Stimulated activated CD8-positive, alpha-beta memory T cell treated with anti-CD3 and anti-CD28 coated beads, Interleukin-7, amount 100 ng/mL, for 4 hours (primary cell): Measurements from ENCODE around the gene NAXE.
"Not testable (repeated sequence)": the region's sequence is repeated elsewhere in the genome, so short reads cannot be mapped to it uniquely, and the experiment has no call there.

Source experiments
- DNase-seq, 2 donors: peaks; one replicate each; pipeline ENCODE4 v3.0.0-alpha.2; 2020; ENCODE audit warnings: low read depth in 2 of 2

NAXE gene

DNA sequence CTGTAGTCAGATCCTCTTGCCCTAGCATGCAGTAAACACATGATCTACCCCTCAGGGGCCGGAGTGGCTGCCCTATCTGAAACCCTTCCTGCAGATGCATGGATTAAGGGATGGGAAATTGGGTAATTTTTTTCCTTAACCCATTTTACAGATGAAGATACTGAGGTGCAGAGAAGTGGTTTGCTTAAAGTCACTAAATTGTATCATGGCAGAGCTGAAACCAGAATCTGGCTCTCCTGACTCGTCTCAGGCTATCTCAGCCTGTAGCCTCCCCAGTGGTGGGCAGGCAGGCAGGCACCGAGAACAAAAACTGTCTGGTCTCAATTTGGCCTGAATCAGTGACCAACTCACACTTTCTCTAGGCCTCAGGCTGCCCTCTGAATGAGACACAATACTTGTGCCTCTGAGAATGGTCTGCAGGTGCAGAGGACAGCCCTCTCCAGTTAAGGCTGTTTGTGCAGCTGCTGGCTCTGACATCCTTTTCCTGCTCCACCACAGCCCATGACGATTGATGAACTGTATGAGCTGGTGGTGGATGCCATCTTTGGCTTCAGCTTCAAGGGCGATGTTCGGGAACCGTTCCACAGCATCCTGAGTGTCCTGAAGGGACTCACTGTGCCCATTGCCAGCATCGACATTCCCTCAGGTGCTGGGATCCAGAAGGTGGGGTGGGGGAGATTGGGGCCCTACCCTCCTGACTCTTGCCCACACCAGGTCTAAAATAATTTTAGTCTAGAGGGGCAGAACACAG, 1.5 kb downstream of the NAXE start:
- DNase-seq, result no peak

DNA sequence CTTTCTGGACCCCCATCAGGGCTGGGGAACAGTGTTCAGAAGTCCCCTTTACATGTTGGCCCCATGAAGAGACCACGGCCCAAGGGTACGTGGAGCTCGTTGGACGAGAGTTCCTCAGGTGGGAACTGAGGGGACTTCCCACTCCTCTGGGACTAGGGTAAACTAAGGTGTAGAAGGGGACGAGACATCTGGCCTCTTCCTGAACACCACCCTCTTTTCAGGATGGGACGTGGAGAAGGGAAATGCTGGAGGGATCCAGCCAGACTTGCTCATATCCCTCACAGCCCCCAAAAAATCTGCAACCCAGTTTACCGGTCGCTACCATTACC, 2.0 kb downstream of the NAXE start:
- DNase-seq, result no peak

DNA sequence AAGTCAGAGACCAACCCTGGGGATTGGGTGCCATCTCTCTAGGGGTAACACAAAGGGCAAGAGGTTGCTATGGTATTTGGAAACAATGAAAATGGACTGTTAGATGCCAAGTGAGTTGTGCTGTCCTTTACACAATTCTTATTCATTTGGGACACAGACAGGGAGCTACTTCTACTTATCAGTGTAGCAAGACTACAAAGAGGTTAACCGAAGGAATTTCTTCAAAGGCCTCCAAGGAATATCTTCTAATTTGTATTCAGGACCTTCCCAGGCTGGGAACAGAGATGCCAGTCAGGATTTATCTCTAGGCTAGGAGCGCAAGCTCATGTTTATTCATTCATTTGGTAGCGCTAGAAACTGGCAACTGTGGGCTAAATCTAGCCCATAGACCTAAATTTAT, 2.6 kb downstream of the NAXE start:
- no peak for DNase-seq

DNA sequence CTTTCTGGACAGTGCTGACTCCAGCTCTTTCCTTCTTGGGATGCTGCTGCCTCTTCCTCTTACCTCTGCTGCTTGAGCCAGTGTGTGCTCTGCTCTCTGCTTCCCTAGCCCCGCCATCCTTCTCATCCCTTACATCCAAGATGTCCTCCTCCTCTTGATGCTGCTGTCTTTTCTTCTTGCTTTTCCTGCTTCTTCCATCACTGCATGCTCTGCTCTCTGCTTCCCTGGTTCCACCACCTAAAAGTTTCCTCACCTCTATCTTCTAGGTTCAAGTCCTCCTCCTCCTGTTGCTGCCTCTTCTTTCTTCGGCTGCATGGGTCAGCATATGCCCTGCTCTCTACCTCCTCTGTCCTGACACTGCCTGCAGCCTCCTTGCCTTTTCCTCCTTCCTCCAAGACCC, 3.4 kb downstream of the NAXE start:
- DNase-seq, result no peak

DNA sequence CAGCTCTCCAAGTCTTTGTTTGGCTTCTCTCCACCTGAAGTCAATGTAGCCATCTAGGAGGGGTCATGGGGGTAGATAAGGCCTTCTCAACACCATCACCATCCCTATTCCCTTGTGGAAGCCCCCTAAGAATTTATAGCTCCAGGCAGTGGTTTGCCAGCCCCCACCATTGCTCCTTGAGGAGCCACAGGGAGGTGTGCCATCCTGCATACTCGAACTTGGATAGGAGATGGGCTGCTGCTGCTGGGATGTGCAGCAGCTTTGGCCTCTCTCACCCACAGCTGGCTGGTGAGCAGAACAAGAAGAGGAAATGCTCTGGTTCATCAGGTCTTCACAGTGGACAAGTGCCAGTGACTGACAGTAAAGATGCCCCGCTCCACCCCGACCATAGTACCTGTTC, 4.8 kb downstream of the NAXE start:
- no peak for DNase-seq

DNA sequence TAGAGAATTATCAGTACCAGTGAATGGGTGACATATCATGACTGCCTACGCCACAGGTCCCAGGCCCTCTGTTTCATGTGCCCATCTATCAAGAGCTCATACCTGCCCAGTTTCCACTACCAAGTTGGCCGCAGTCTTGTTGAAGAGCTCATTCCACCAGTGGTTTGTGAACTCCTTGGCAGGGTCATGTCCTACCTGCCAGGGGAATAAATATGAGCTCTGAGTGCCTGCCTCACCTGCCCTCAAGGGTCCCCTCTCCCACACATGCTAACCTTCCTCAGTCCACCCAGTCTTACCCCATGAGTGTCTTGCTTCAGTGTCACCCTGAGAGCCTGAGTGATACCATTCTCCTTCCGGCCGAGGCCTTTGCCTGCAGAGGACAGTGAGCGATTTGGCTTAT, 6.5 kb downstream of the NAXE start:
- DNase-seq, result no peak

DNA sequence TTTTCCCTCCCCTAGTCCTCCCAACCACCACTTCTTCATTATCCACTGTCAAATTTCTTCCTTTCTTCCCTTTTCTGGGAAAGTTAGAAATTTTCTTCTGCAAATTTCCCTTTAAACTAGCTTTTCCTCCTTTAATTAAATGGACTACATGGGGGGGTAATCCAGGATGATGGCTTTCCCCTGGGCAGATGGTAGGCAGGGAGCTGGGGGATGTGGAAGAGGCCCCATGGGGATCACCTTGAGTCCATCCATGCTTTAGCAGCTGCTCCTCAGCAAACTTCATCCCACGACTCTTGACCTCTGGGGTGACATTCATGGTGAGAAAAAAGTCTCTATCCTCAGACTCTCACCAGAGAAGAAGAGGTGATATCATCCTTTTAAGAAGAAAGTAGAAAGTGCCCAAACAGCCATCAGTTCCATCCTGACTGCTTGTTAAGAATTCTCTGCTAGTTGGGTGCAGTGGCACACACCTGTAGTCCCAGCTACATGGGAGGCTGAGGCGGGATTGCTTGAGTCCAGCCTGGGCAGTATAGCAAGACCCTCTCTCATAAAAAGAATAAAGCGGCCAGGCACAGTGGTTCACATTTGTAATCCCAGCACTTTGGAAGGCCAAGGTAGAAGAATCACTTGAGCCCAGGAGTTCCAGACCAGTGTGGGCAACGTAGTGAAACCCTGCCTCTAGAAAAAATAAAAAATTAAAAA, 7.3 kb downstream of the NAXE start:
- no peak for DNase-seq

DNA sequence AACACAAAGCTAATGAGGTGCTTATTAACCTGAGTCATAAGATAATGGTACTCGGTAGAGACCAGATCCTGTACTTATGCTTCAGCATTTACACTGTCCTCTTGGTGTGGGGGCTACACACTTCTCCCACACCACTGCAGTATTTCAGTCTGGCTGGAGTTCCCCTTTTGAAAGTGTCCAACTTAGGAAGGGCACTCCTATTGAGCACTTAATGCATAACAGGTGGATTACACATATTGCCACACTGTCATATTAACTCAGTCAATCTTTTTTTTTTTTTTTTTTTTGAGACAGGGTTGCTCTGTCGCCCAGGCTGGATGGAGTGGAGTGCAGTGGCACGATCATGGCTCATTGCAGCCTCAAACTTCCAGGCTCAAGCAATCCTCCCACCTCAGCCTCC, 8.2 kb downstream of the NAXE start:
- DNase-seq, result no peak

DNA sequence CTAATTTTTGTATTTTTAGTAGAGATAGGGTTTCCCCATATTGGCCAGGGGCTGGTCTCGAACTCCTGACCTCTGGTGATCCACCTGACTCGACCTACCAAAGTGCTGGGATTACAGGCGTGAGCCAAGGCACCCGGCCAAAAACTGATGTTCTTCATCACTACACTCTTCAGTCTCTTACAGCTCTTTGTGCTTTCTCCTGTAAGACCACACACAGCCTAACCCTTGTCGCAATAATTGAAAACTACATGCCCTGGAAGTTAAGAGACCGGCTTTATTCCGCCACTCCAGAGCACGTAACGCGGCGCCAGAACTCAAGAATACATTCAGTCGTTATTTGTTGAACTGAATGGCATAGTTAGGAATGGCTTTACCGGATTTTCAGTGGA, 9.2 kb downstream of the NAXE start:
- no peak for DNase-seq

DNA sequence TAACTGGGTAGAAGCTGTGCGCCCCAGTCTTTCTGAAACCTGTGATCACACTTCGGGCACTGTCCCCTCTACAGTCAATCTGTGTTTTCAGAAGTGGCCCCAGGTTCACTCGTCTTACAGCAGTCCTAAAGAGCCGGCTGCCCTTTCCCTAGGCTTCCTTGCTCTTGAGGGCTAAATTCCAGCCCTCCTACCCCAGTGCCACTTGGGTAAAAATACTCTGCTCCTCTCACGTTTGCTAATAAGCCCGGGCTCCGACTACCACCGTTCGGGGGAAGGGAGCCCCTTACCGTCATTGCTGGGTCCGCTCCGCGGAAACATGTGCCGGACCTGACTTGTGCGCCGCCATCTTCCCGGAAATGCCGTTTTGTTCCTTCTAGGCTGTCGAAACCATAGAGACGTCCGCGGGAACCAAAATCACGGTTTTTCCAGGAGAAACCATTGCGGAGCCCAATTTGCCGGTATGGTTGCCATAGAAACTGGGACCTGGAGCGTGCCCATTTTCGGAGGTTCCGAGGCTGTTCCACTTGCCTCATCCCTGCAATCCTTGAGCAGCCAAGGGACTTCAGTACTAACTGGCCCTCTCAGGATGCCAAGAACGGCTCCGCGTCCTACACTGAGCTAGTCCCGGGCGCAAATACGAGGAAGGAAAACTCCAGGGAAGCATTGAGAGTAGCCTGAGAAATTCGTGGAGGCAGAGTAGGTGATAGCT, 9.7 kb downstream of the NAXE start, which contains the start of gene GPATCH4:
Gene GPATCH4 (minus strand): TSS at position 358 of the 709 bp plus-strand sequence.
- peak; percentile 72 to 76 for DNase-seq

DNA sequence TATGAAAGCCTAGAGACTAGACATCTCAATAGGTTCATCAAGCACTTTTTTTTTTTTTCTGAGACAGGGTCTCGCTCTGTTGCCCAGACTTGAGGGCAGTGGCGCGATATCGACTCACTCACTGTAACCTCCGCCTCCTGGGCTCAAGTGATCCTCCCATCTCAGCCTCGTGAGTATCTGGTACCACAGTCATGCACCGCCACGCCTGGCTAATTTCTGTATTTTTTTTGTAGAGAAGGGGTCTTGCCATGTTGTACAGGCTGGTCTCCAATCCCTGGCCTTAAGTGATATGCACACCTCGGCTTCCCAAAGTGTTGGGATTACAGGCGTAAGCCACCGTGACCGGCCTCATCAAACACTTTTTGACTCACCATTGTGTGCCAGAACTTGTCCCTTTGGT, 10.3 kb downstream of the NAXE start:
- DNase-seq, result no peak

DNA sequence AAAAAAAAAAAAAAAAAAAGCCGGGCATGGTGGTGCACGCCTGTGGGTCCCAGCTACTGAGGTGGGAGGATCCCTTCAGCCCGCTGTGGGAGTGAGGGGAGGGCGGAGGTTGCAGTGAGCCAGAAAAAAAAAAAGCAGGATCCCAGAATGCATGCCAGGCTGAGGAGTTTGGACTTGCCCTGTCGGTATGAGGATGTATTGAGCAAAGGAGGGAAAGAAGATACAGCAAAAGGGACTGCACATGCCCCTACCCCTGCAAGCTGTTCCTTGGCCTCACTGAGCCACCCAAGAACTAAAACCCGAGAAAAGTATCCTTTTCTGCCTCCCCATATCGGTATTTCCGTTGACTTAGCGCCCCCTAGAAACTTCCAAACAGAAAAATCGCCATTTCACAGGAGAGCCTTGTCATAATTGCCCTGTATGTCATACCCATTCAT, 11.0 kb downstream of the NAXE start:
- DNase-seq, result no peak

DNA sequence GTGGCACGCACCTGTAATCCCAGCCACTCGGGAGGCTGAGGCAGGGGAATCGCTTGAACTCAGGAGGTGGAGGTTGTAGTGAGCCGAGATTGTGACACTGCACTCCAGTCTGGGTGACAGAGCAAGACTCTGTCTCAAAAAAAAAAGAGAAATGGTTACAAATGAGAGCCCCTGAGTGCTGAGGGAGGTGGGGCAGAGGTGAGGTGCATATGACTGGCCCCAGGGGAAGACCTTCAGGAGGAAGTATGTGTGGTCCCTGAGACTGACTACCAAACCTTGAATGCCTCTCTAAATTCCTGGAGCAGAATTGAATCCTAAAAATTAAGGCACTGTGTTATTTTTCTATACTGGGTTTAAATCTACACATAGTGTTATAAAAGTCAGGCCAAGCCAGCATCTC, 15.8 kb downstream of the NAXE start:
- not testable (repeated sequence) for DNase-seq

DNA sequence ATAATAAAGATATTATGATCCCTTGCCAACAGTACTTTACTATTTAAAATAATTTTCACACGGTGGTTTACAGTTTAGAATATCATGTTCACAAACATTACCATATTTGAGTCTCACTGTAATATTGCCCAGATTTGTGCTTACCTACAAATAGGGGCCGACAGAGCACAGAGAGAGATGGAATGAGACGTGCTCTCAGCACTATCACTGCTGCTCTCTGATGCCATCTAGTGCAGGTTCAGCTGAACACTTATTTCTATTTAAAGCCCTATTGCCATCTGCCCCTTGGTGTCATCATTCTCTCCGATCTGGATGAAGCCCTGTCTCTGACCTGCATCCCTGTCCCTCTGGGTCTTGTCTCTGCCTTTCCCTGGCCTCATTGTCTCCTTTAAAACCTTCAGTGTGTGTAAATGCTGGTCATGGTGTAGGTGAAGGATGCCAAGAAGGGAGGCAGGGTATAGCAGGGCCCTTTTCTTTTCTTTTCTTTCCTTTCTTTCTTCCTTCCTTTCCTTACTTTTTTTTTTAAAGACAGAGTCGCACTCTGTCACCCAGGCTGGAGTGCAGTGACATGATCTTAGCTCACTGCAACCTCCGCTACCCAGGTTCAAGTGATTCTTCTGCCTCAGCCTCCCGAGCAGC, 16.6 kb downstream of the NAXE start:
- peak; percentile 33 to 43 for DNase-seq

DNA sequence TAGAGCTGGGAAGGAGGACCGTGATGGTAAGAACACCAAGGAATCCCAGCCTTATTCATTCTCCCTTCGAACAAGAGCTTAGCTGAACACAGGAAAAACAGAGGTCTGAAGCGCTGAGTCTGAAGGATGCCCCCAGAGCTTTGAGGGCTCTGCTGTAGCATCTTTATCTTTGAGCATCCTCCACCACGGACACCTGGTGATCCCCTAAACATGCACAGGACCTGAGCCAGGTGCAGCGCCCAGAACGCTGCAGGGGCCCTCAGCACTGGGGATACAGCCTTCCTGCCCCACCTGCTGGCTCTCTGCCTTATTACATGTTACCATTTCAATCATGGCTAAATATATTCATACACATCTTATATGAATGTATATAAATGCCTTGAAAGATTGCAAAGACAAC, 17.4 kb downstream of the NAXE start:
- DNase-seq, result peak in 1 of 2 donors; percentile 41

DNA sequence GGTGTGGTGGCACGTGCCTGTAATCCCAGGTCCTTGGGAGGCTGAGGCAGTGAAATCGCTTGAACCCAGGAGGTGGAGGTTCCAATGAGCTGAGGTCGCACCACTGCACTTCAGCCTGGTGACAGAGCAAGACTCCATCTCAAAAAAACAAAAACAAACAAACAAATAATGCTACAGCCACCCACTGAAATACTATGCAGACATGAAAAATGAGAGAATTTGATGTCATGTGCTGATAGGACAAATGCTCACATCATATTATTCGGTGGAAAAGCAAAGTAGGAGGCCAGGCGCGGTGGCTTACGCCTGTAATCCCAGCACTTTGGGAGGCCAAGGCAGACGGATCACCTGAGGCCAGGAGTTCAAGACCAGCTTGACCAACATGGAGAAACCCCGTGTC, 18.5 kb downstream of the NAXE start:
- DNase-seq, result not testable (repeated sequence)

DNA sequence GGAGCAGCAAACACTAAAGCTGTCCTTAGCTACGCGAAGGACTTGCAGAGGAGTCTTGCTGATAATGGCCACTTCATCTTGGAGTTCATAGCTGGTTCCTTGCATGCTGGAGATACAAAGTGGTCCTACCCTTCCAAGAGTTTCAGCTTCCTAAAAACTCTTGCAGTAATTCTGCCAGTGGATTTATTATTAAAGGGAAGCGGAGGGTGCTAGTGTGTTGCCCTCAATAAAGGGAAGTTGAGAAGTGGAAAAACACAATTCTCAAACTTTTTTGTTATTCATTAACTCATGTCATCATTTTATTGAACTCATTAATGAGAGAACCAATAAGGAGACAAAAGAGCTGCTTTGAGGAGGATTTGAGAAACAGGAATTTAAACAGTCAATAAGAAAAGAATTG, 21.1 kb downstream of the NAXE start:
- no peak for DNase-seq

DNA sequence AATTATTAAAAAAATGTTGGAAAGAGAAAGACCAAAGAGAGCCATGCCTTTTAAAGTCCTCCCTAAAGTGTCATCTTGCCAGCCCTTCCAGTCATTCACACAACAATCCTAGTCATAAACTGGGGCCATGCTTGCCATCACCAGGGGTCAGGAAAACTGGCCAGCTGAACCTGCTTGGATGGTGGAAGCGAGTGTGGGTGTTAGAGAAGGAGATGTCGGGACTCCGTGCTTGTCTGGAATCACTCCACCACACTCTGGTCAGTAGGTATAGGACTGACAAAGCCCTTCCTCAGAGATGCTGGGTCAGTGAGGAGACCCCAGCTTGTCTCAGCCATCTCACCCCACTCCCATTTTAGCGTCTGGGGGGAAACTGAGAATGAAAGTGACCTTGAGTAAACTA, 24.4 kb downstream of the NAXE start:
- no peak for DNase-seq

DNA sequence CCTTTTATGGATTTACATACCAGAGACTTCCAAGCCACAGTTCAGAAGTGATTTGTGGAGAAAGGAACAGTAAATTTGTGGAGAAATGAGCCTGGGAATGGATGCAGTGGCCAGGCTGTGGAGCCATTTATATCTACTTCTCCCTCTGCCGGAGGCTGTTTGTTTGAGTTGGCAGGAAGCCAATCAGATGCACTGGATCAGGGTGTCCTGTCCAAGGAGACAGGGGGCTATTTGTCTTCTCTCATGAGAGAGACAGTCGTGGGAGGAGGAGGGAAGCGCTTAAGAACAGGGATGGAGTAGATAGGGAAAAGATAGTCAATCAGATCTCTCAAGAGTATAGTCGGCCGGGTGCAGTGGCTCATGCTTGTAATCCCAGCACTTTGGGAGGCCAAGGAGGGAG, 24.9 kb downstream of the NAXE start:
- no peak for DNase-seq

DNA sequence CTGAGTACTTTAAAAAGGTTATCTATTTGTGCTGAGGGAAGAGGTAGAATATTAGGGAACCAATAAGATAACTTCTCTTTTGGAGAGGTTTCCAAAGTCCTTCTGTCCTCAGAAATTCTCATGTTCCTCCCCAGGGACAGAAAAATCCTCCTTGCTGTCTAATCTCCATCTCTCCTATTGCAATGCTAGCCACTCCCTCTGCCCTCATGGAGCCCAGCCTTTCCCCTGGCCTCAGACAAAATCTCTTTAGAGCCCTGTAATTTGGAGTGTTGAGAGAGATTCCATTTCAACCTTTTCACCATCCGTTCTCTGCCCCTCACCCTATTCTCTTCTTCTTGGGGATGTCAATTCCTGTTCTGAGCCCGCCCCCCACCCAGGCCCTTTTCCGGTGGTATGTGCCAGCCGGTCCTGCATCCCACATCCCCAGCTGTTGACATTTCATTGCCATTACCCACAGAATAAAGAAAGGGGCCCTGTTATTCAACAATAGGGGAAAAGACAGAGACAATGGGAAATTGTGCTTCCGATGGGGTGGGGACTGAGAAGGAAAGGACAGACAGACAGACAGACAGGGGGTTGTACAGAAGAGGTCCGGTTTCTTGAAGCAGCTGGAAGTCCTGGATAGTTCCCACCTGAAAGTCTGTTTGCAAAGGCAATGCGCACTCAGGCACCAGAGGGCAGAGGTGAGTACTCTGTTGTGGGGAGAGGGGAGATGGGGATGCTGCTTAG, 27.4 kb downstream of the NAXE start, which contains the start of gene HAPLN2:
Gene HAPLN2 (plus strand): TSS at position 563 of the 729 bp plus-strand sequence. CDS start 4,076 bp downstream, outside the sequence.
- DNase-seq, result no peak

DNA sequence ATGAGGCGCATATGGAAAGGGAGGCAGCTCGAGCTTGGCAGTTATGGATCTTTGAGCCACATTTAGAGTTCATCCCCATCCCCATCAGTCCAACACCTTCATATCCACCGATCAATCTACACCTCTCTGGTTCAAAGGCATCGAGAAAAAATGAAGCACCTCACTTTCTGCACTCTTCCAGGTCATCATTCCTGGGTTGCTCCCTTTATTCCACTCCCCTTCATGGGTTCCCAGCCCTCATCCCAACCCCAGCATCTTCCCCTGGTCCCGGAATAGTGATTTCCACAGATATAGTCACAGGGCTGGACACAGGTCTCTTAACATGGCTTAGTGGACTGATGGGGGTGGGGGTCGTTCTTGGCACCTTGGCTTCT, 28.0 kb downstream of the NAXE start:
- DNase-seq, result no peak
